Fibroblast of mammary gland (primary cell): ENCODE data around the gene LCT.
A peak's percentile ranks its signal among the peaks of the same experiment; 100 is the strongest.

Source experiments
- DNase-seq: peaks from one replicate; pipeline ENCODE4 v3.0.0-alpha.2; 2010; ENCODE audit warnings: low read depth
- H3K4me3 ChIP-seq: 2 replicates; pipeline ENCODE4 v1.5.1; 2011; ENCODE audit warnings: low read depth, mild to moderate bottlenecking, low read length, moderate library complexity; ENCODE audit not compliant: control insufficient read depth
- CTCF ChIP-seq: conservative IDR thresholded peaks from 2 replicates; pipeline ENCODE4 v1.5.1; 2011; ENCODE audit warnings: low read depth, low read length, inconsistent platforms; ENCODE audit not compliant: control insufficient read depth, insufficient read depth

The LCT gene

GRCh38 chr2:135791418-135792190, 45.4 kb downstream of the LCT start:
- peak; percentile 26 for DNase-seq
- no peak overlapping the region for H3K4me3 ChIP-seq
- TF ChIP-seq CTCF: no peak

- DNase-seq: no peak
- TF ChIP-seq CTCF: no peak
Observed at GRCh38 chr2:135790423-135790822, 46.6 kb downstream of the LCT start.

GRCh38 chr2:135786823-135787222, 50.2 kb downstream of the LCT start:
- DNase-seq: peak; percentile 84

More at GRCh38 chr2:135790423-135790822, 46.6 kb downstream of the LCT start:
- H3K4me3 ChIP-seq: no peak overlapping the region

GRCh38 chr2:135785032-135785431, 52.0 kb downstream of the LCT start:
- no peak overlapping the region for H3K4me3 ChIP-seq
- DNase-seq: no peak
- TF ChIP-seq CTCF: peak; percentile 23

More at GRCh38 chr2:135786823-135787222, 50.2 kb downstream of the LCT start:
- TF ChIP-seq CTCF: no peak
- no peak overlapping the region for H3K4me3 ChIP-seq

- H3K4me3 ChIP-seq: no peak overlapping the region
- no peak for TF ChIP-seq CTCF
- DNase-seq: no peak
Observed at GRCh38 chr2:135783439-135783838, 53.5 kb downstream of the LCT start.

- no peak for DNase-seq
- H3K4me3 ChIP-seq: no peak overlapping the region
- no peak for TF ChIP-seq CTCF
Observed at GRCh38 chr2:135782231-135782630, 54.8 kb downstream of the LCT start.
